Parathyroid adenoma (tissue), 2 donors: ENCODE results near the gene TGM2.
A peak's percentile ranks its signal among the peaks of the same experiment; 100 is the strongest.

Experiments
- H2AFZ ChIP-seq: fragments of 300-600 bp; sonication (generic); one replicate; pipeline ENCODE4 v1.7.0; 2017; ENCODE audit warnings: antibody characterized with exemption, mild to moderate bottlenecking
- H3K27ac ChIP-seq: fragments of 300-600 bp; sonication (generic); one replicate; pipeline ENCODE4 v1.7.0; 2017
- H3K27me3 ChIP-seq: fragments of 300-600 bp; sonication (generic); one replicate; pipeline ENCODE4 v1.7.0; 2017; ENCODE audit warnings: low read length; ENCODE audit not compliant: control insufficient read depth, insufficient read depth
- H3K36me3 ChIP-seq: fragments of 300-600 bp; sonication (generic); one replicate; pipeline ENCODE4 v1.7.0; 2017; ENCODE audit warnings: low read length; ENCODE audit not compliant: control insufficient read depth, insufficient read depth
- H3K4me1 ChIP-seq: fragments of 300-600 bp; sonication (generic); one replicate; pipeline ENCODE4 v1.7.0; 2017; ENCODE audit warnings: control low read depth
- H3K4me2 ChIP-seq: fragments of 300-600 bp; sonication (generic); one replicate; pipeline ENCODE4 v1.7.0; 2017; ENCODE audit warnings: low read length
- H3K4me3 ChIP-seq: fragments of 300-600 bp; sonication (generic); one replicate; pipeline ENCODE4 v1.7.0; 2017; ENCODE audit warnings: low read depth, low read length
- H3K79me2 ChIP-seq: fragments of 300-600 bp; sonication (generic); one replicate; pipeline ENCODE4 v1.7.0; 2017; ENCODE audit warnings: control low read depth
- H3K9ac ChIP-seq: fragments of 300-600 bp; sonication (generic); one replicate; pipeline ENCODE4 v1.7.0; 2017; ENCODE audit warnings: mild to moderate bottlenecking
- H3K9me3 ChIP-seq: fragments of 300-600 bp; sonication (generic); one replicate; pipeline ENCODE4 v1.7.0; 2017; ENCODE audit warnings: low read length; ENCODE audit not compliant: control insufficient read depth
- TF ChIP-seq, protein P1 (sequence below): fragments of 300-600 bp; sonication (generic); IDR thresholded peaks from one replicate; pipeline ENCODE4 v1.7.0; 2017; ENCODE audit warnings: antibody characterized with exemption, mild to moderate bottlenecking
- donor health status: primary hyperparathyroidism.

Gene TGM2

DNA sequence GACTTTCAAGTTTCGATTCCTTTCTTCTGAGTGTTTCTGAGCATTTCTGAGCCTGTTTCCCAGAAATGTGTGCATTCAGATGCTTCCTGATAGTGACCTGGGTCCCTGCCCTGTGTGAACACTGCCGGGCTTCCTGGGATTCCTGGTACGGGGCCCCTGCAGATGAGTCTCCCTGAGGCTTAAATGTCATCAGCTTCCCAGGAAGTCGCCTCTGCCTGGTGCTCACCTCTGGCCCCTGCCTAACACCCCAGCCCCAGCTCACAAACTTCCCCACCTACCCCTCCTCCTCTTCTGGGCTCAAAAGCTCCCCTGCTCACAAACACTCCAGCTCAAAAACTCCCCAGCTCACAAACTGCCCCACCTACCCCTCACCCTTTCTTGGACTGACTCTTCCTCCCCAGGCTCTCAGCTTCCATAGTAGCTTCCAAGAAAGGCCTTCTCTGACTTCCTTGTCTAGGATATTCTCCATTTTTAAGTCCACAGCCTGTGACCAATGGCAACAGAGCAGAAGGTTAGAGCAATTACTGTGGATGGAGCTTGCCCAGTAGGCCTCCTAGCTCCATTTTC, 42.0 kb downstream of the TGM2 start:
- TF ChIP-seq, protein P1, sequence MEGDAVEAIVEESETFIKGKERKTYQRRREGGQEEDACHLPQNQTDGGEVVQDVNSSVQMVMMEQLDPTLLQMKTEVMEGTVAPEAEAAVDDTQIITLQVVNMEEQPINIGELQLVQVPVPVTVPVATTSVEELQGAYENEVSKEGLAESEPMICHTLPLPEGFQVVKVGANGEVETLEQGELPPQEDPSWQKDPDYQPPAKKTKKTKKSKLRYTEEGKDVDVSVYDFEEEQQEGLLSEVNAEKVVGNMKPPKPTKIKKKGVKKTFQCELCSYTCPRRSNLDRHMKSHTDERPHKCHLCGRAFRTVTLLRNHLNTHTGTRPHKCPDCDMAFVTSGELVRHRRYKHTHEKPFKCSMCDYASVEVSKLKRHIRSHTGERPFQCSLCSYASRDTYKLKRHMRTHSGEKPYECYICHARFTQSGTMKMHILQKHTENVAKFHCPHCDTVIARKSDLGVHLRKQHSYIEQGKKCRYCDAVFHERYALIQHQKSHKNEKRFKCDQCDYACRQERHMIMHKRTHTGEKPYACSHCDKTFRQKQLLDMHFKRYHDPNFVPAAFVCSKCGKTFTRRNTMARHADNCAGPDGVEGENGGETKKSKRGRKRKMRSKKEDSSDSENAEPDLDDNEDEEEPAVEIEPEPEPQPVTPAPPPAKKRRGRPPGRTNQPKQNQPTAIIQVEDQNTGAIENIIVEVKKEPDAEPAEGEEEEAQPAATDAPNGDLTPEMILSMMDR: no peak
- H3K27ac ChIP-seq: peak overlapping the region; percentile 52
- no peaks in the 10 kb centered on the region for H3K36me3 ChIP-seq
- peak overlapping the region; percentile 78 for H2AFZ ChIP-seq
- no peak overlapping the region for H3K4me2 ChIP-seq
- no peaks in the 10 kb centered on the region for H3K9me3 ChIP-seq
- H3K4me3 ChIP-seq: no peak overlapping the region
- peaks cover 8% of the 10 kb centered on the region for H3K4me1 ChIP-seq
- no peaks in the 10 kb centered on the region for H3K27me3 ChIP-seq
- no peaks in the 10 kb centered on the region for H3K79me2 ChIP-seq
- no peak overlapping the region for H3K9ac ChIP-seq

GRCh38 chr20:38121741-38122140, 43.3 kb downstream of the TGM2 start:
- H3K9me3 ChIP-seq: no peaks in the 10 kb centered on the region
- no peaks in the 10 kb centered on the region for H3K27me3 ChIP-seq
- no peaks in the 10 kb centered on the region for H3K36me3 ChIP-seq
- TF ChIP-seq, protein P1: no peak
- H2AFZ ChIP-seq: no peak overlapping the region
- H3K4me3 ChIP-seq: no peak overlapping the region
- H3K9ac ChIP-seq: no peak overlapping the region
- no peak overlapping the region for H3K27ac ChIP-seq
- no peaks in the 10 kb centered on the region for H3K79me2 ChIP-seq
- H3K4me2 ChIP-seq: no peak overlapping the region
- peaks cover 8% of the 10 kb centered on the region for H3K4me1 ChIP-seq

GRCh38 chr20:38120625-38120988, 44.5 kb downstream of the TGM2 start:
- Histone ChIP-seq H3K4me3 (no peak overlapping the region), H3K4me2 (no peak overlapping the region), H2AFZ (no peak overlapping the region), H3K4me1 (peaks cover 5% of the 10 kb centered on the region), H3K36me3 (no peaks in the 10 kb centered on the region), H3K27me3 (no peaks in the 10 kb centered on the region), H3K79me2 (no peaks in the 10 kb centered on the region), H3K27ac (no peak overlapping the region), H3K9ac (no peak overlapping the region), H3K9me3 (no peaks in the 10 kb centered on the region)
- TF ChIP-seq, protein P1: no peak

DNA sequence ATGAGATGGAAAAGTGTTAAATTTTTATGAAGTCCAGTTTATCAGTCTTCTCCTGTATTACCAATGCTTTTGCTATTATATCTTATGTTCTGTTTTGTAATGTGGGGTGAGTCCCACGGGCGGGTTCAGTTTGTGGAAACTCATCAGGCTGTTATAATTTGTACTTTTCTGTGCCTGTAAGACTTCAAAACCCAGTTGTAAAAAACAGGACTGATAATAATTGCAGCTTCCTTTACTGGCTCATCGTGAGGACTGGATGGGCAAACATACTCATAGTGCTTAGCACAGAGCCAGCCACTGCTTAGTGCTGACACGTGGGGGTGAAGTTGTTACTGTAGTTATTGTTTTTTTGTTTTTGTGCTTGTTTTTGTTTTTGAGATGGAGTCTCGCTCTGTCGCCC, 45.6 kb downstream of the TGM2 start:
- H2AFZ ChIP-seq: no peak overlapping the region
- H3K27ac ChIP-seq: no peak overlapping the region
- no peaks in the 10 kb centered on the region for H3K27me3 ChIP-seq
- no peak overlapping the region for H3K4me3 ChIP-seq
- H3K4me1 ChIP-seq: peaks cover 5% of the 10 kb centered on the region
- TF ChIP-seq, protein P1: no peak
- no peaks in the 10 kb centered on the region for H3K9me3 ChIP-seq
- no peak overlapping the region for H3K9ac ChIP-seq
- no peaks in the 10 kb centered on the region for H3K79me2 ChIP-seq
- no peak overlapping the region for H3K4me2 ChIP-seq
- H3K36me3 ChIP-seq: no peaks in the 10 kb centered on the region

- TF ChIP-seq, protein P1: no peak
- H3K36me3 ChIP-seq: no peaks in the 10 kb centered on the region
- no peaks in the 10 kb centered on the region for H3K9me3 ChIP-seq
- no peaks in the 10 kb centered on the region for H3K27me3 ChIP-seq
- peaks cover 4% of the 10 kb centered on the region for H3K4me1 ChIP-seq
- no peak overlapping the region for H3K4me3 ChIP-seq
- H2AFZ ChIP-seq: no peak overlapping the region
- no peak overlapping the region for H3K27ac ChIP-seq
- no peak overlapping the region for H3K9ac ChIP-seq
- no peaks in the 10 kb centered on the region for H3K79me2 ChIP-seq
- H3K4me2 ChIP-seq: no peak overlapping the region
Measured at GRCh38 chr20:38117635-38118034, 47.4 kb downstream of the TGM2 start.
